H9 (cell line): ENCODE results near the gene ITPRIPL1. TPM values are rescaled to one million over a fixed set of nuclear protein-coding genes. Genes with fewer than 3 reads are reported as not detected.

Experiments
- DNase-seq: peaks from one replicate; pipeline ENCODE4 v3.0.0-alpha.2; 2017
- H2AFZ ChIP-seq: one replicate; pipeline ENCODE4 v1.6.1; 2013; ENCODE audit warnings: mild to moderate bottlenecking, low read length, control low read depth, moderate library complexity
- H2AK5ac ChIP-seq: 2 replicates; pipeline ENCODE4 v1.6.1; 2013; ENCODE audit warnings: low read length, control low read depth, mixed read lengths; ENCODE audit not compliant: insufficient read length
- H2BK120ac ChIP-seq: one replicate; pipeline ENCODE4 v1.6.1; 2013; ENCODE audit warnings: low read depth, mild to moderate bottlenecking, low read length, control low read depth, inconsistent platforms; ENCODE audit not compliant: poor library complexity, severe bottlenecking
- H2BK12ac ChIP-seq: 2 replicates; pipeline ENCODE4 v1.6.1; 2013; ENCODE audit warnings: low read length, control low read depth, mixed read lengths, low read depth; ENCODE audit not compliant: insufficient read length
- H2BK15ac ChIP-seq: 2 replicates; pipeline ENCODE4 v1.6.1; 2013; ENCODE audit warnings: low read depth, low read length, control low read depth
- H2BK20ac ChIP-seq: one replicate; pipeline ENCODE4 v1.6.1; 2013; ENCODE audit warnings: low read depth, mild to moderate bottlenecking, low read length, control low read depth, inconsistent platforms; ENCODE audit not compliant: poor library complexity, severe bottlenecking
- H2BK5ac ChIP-seq: 2 replicates; pipeline ENCODE4 v1.6.1; 2013; ENCODE audit warnings: low read length, control low read depth, mixed read lengths; ENCODE audit not compliant: insufficient read length
- H3K14ac ChIP-seq: 2 replicates; pipeline ENCODE4 v1.6.1; 2013; ENCODE audit warnings: low read length, control low read depth; ENCODE audit not compliant: insufficient read depth
- H3K18ac ChIP-seq: 2 replicates; pipeline ENCODE4 v1.6.1; 2013; ENCODE audit warnings: low read depth, mild to moderate bottlenecking, mixed read lengths, low read length, control low read depth; ENCODE audit not compliant: insufficient read length
- H3K23ac ChIP-seq: 2 replicates; pipeline ENCODE4 v1.6.1; 2013; ENCODE audit warnings: low read length, control low read depth, mixed read lengths, low read depth; ENCODE audit not compliant: insufficient read length
- H3K23me2 ChIP-seq: 2 replicates; pipeline ENCODE4 v1.6.1; 2013; ENCODE audit warnings: low read depth, mild to moderate bottlenecking, mixed read lengths, low read length, control low read depth; ENCODE audit not compliant: insufficient read length, poor library complexity, severe bottlenecking
- H3K27ac ChIP-seq: 2 replicates; pipeline ENCODE4 v1.5.1; 2013; ENCODE audit warnings: low read length, control low read depth, mixed read lengths, low read depth; ENCODE audit not compliant: insufficient read length
- H3K27me3 ChIP-seq: 2 replicates; pipeline ENCODE4 v1.6.1; 2013; ENCODE audit warnings: low read length, control low read depth, inconsistent platforms; ENCODE audit not compliant: insufficient read depth
- H3K4ac ChIP-seq: 2 replicates; pipeline ENCODE4 v1.6.1; 2013; ENCODE audit warnings: low read depth, mild to moderate bottlenecking, control low read depth, inconsistent platforms, low read length, moderate library complexity
- H3K4me1 ChIP-seq: 2 replicates; pipeline ENCODE4 v1.6.1; 2013; ENCODE audit warnings: low read length, control low read depth, inconsistent platforms; ENCODE audit not compliant: insufficient read depth
- H3K4me2 ChIP-seq: 2 replicates; pipeline ENCODE4 v1.6.1; 2013; ENCODE audit warnings: low read length, control low read depth, mixed read lengths; ENCODE audit not compliant: insufficient read length, insufficient read depth
- H3K56ac ChIP-seq: 2 replicates; pipeline ENCODE4 v1.6.1; 2013; ENCODE audit warnings: low read depth, mild to moderate bottlenecking, mixed read lengths, low read length, control low read depth; ENCODE audit not compliant: insufficient read length
- H3K79me1 ChIP-seq: 2 replicates; pipeline ENCODE4 v1.6.1; 2013; ENCODE audit warnings: low read depth, mild to moderate bottlenecking, moderate library complexity, low read length, control low read depth, inconsistent platforms; ENCODE audit not compliant: insufficient read depth, poor library complexity, severe bottlenecking
- H3K79me2 ChIP-seq: 2 replicates; pipeline ENCODE4 v1.6.1; 2013; ENCODE audit warnings: low read length, control low read depth, inconsistent platforms; ENCODE audit not compliant: insufficient read depth
- H3K9ac ChIP-seq: 2 replicates; pipeline ENCODE4 v1.6.1; 2013; ENCODE audit warnings: low read length, control low read depth, mixed read lengths; ENCODE audit not compliant: insufficient read length; ENCODE audit errors: extremely low read depth
- H3K9me3 ChIP-seq: one replicate; pipeline ENCODE4 v1.6.1; 2013; ENCODE audit warnings: low read depth, low read length, inconsistent platforms; ENCODE audit not compliant: control insufficient read depth
- H3T11ph ChIP-seq: one replicate; pipeline ENCODE4 v1.6.1; 2013; ENCODE audit warnings: mild to moderate bottlenecking, low read length, control low read depth, inconsistent platforms
- H4K20me1 ChIP-seq: one replicate; pipeline ENCODE4 v1.6.1; 2013; ENCODE audit not compliant: control insufficient read depth, insufficient read length, insufficient read depth
- H4K5ac ChIP-seq: 2 replicates; pipeline ENCODE4 v1.6.1; 2013; ENCODE audit warnings: low read depth, mild to moderate bottlenecking, mixed read lengths, low read length, control low read depth; ENCODE audit not compliant: insufficient read length
- H4K8ac ChIP-seq: replicated peaks from 2 replicates; pipeline ENCODE4 v1.6.1; 2013; ENCODE audit warnings: low read length, control low read depth, mixed read lengths, low read depth; ENCODE audit not compliant: insufficient read length
- H4K91ac ChIP-seq: 2 replicates; pipeline ENCODE4 v1.6.1; 2013; ENCODE audit warnings: low read depth, mild to moderate bottlenecking, moderate library complexity, mixed read lengths, low read length, control low read depth; ENCODE audit not compliant: insufficient read length
- H3K27ac Mint-ChIP-seq, 3 experiments: 2 replicates in 2 of 3; 3 replicates in 1 of 3; pipeline ENCODE4 v1.8.0; 2020 to 2021; ENCODE audit warnings: mixed read lengths in 3 of 3, mild to moderate bottlenecking in 1 of 3, moderate library complexity in 1 of 3
- H3K27me3 Mint-ChIP-seq: 2 replicates; pipeline ENCODE4 v1.8.0; 2021; ENCODE audit warnings: low read depth, mild to moderate bottlenecking, moderate library complexity, mixed read lengths
- H3K36me3 Mint-ChIP-seq, 3 experiments: 2 replicates in 2 of 3; 3 replicates in 1 of 3; pipeline ENCODE4 v1.8.0; 2020 to 2021; ENCODE audit warnings: low read depth in 3 of 3, mixed read lengths in 3 of 3; ENCODE audit not compliant: insufficient read depth in 1 of 3
- H3K4me1 Mint-ChIP-seq, 2 experiments: 2 replicates each; pipeline ENCODE4 v1.8.0; 2020; ENCODE audit warnings: mixed read lengths in 2 of 2
- H3K4me3 Mint-ChIP-seq, 2 experiments: 2 replicates in 1 of 2; 3 replicates in 1 of 2; pipeline ENCODE4 v1.8.0; 2020 to 2021; ENCODE audit warnings: mild to moderate bottlenecking in 2 of 2, mixed read lengths in 2 of 2, moderate library complexity in 1 of 2
- H3K9me3 Mint-ChIP-seq, 2 experiments: 2 replicates in 1 of 2; 3 replicates in 1 of 2; pipeline ENCODE4 v1.8.0; 2020; ENCODE audit warnings: mild to moderate bottlenecking in 2 of 2, mixed read lengths in 2 of 2, moderate library complexity in 1 of 2
- WGBS: extraction: QIAGEN DNeasy Blood & Tissue Kit; methylation state at CpG from one replicate; pipeline ENCODE4 v1.1.7; 2013; ENCODE audit warnings: missing lambda C conversion rate, low lambda C conversion rate, mixed read lengths; ENCODE audit not compliant: insufficient read length; ENCODE audit errors: extremely low coverage; 5-methylcytosine and 5-hydroxymethylcytosine counted together
- total RNA-seq: library from RNA; stranded (reverse); gene quantifications from 2 replicates; pipeline ENCODE4 v1.2.1, GENCODE V29; 2021
- TF ChIP-seq, protein P1 (sequence below): fragments of 200-600 bp; sonication (generic); conservative IDR thresholded peaks from 3 replicates; pipeline ENCODE4 v1.8.0; 2021; ENCODE audit warnings: antibody characterized with exemption, mild to moderate bottlenecking

Gene ITPRIPL1
- total RNA-seq, 1 experiment from 2014 or later: 16.3 TPM

DNA sequence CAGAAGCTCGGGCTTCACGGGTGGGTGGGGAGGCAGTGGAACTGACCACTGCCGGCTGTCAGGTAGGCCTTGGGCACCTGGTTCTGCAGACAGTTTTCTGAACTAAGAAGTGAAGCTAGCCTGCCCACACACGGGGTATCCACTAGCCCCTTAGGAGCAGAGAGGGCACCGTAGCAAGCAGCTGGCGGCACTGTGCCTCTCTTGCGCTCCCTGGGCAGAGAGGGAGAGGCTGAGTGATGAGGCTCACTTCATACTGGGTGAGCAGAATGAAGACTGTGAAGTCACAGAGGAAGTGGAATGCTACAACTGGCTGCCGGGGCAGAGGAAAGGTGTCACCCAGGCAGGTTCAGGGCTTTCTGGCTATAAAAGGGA lies 753 bp downstream of the ITPRIPL1 start:
- Histone ChIP-seq H3K79me2 (no peaks in the 10 kb centered on the region), H3K27ac (no peak overlapping the region), H2BK15ac (no peak overlapping the region), H3K79me1 (no peaks in the 10 kb centered on the region), H3K27me3 (peaks cover 10% of the 10 kb centered on the region; the same call in 1 of the 2 replicates), H3T11ph (no peak overlapping the region), H2AFZ (no peak overlapping the region), H2BK12ac (no peak overlapping the region), H3K14ac (no peak overlapping the region; the same call in 1 of the 2 replicates), H4K8ac (no peak overlapping the region), H3K4me1 (no peaks in the 10 kb centered on the region), H3K23ac (no peak overlapping the region), H2AK5ac (no peak overlapping the region), H4K20me1 (no peaks in the 10 kb centered on the region), H3K9ac (no peak overlapping the region), H2BK120ac (no peak overlapping the region), H2BK5ac (no peak overlapping the region), H2BK20ac (no peak overlapping the region), H3K23me2 (peaks cover 11% of the 10 kb centered on the region), H3K9me3 (no peaks in the 10 kb centered on the region), H3K18ac (no peak overlapping the region), H3K56ac (no peak overlapping the region), H4K5ac (no peak overlapping the region), H3K4ac (no peak overlapping the region), H4K91ac (no peak overlapping the region), H3K4me2 (peak overlapping the region; percentile 83)
- Mint-ChIP-seq H3K36me3 (peaks cover 22 to 25% (median 23%) of the 10 kb centered on the region in 3 experiments), H3K4me3 (peak overlapping the region; percentile 82 to 84), H3K27ac (no peak overlapping the region), H3K4me1 (peaks cover 15 to 20% of the 10 kb centered on the region in 2 experiments), H3K9me3 (no peaks in the 10 kb centered on the region; a peak in 1 of 5 replicates), H3K27me3 (peaks cover 47% of the 10 kb centered on the region)
- DNase-seq: no peak
- TF ChIP-seq, protein P1, sequence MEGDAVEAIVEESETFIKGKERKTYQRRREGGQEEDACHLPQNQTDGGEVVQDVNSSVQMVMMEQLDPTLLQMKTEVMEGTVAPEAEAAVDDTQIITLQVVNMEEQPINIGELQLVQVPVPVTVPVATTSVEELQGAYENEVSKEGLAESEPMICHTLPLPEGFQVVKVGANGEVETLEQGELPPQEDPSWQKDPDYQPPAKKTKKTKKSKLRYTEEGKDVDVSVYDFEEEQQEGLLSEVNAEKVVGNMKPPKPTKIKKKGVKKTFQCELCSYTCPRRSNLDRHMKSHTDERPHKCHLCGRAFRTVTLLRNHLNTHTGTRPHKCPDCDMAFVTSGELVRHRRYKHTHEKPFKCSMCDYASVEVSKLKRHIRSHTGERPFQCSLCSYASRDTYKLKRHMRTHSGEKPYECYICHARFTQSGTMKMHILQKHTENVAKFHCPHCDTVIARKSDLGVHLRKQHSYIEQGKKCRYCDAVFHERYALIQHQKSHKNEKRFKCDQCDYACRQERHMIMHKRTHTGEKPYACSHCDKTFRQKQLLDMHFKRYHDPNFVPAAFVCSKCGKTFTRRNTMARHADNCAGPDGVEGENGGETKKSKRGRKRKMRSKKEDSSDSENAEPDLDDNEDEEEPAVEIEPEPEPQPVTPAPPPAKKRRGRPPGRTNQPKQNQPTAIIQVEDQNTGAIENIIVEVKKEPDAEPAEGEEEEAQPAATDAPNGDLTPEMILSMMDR: no peak
- no CpG with 5 or more reads among the region's 8 CpGs for WGBS
